HCT116 (cell line): ENCODE measurements around the gene NUP43. TPM values are rescaled to one million over a fixed set of nuclear protein-coding genes. Genes with fewer than 3 reads are reported as not detected.

Experiments used
- ATAC-seq: fragments of 200-7000 bp; cut with Tn5 transposase; 2 replicates; pipeline ENCODE4 v1.9.1; 2020; ENCODE audit warnings: mild to moderate bottlenecking, moderate library complexity
- BruUV-seq: library from RNA; stranded (reverse); fragments of 400-500 nt; replicated peaks from 2 replicates; lab custom pipeline; 2021; lab: Mats Ljungman, UMichigan
- CTCF ChIA-PET: fragments of 300-600 bp; sonication (Branson Sonifier 250); formaldehyde crosslinking; loops from one replicate; lab custom pipeline; 2021; ENCODE audit warnings: antibody characterized with exemption; lab: Charles Lee
- POLR2A ChIA-PET: fragments of 300-600, 350-600 bp; sonication (Branson Sonifier 250); formaldehyde crosslinking; loops from one replicate; lab custom pipeline; 2021; ENCODE audit warnings: antibody characterized with exemption; lab: Charles Lee
- RAD21 ChIA-PET, 2 experiments: fragments of 300-600 bp; sonication (Branson Sonifier 250); formaldehyde crosslinking; loops; one replicate each; lab custom pipeline; 2023; ENCODE audit warnings: low total read pairs in 2 of 2; ENCODE audit not compliant: uncharacterized antibody in 2 of 2, unreplicated experiment in 2 of 2, low non-redundant PET in 1 of 2; lab: Charles Lee
- DNase-seq: peaks from one replicate; pipeline ENCODE4 v3.0.0-alpha.2; 2010; ENCODE audit warnings: low read depth, low spot score
- H2AFZ ChIP-seq: fragments of 200-600 bp; shearing (Covaris generic), sonication (generic); 2 replicates; pipeline ENCODE4 v1.6.1; 2017; ENCODE audit warnings: low read depth, mixed run types, mixed read lengths, antibody characterized with exemption, low read length; ENCODE audit not compliant: poor library complexity, severe bottlenecking
- H3K27ac ChIP-seq: 2 replicates; pipeline ENCODE4 v1.5.1; 2012; ENCODE audit warnings: low read depth, low read length
- H3K27me3 ChIP-seq: fragments of 200-600 bp; sonication (generic); 2 replicates; pipeline ENCODE4 v1.6.1; 2016; ENCODE audit warnings: mixed run types, low read length, mixed read lengths; ENCODE audit not compliant: insufficient read depth
- H3K36me3 ChIP-seq, 2 experiments: fragments of 200-500 bp in 1 of 2; fragments of 200-600 bp in 1 of 2; sonication (Bioruptor generic) in 1 of 2; sonication (generic) in 1 of 2; 2 replicates each; pipeline versions ENCODE4 v1.5.1 to v1.6.1; 2014 to 2016; ENCODE audit warnings: low read length in 2 of 2, inconsistent platforms in 1 of 2, mixed read lengths in 1 of 2, mixed run types in 1 of 2; ENCODE audit not compliant: insufficient read depth in 2 of 2, control insufficient read depth in 1 of 2
- H3K4me1 ChIP-seq, 2 experiments: fragments of 200-600 bp in 1 of 2; sonication (generic) in 1 of 2; 2 replicates each; pipeline versions ENCODE4 v1.5.1 to v1.6.1; 2012 to 2017; ENCODE audit warnings: low read length in 2 of 2, inconsistent platforms in 1 of 2, mild to moderate bottlenecking in 1 of 2, mixed read lengths in 1 of 2, mixed run types in 1 of 2, moderate library complexity in 1 of 2; ENCODE audit not compliant: insufficient read depth in 2 of 2, control insufficient read depth in 1 of 2
- H3K4me2 ChIP-seq: fragments of 200-600 bp; sonication (generic); 2 replicates; pipeline ENCODE4 v1.6.1; 2017; ENCODE audit warnings: mixed run types, low read length, mixed read lengths
- H3K4me3 ChIP-seq, 2 experiments: fragments of 200-600 bp in 1 of 2; sonication (generic) in 1 of 2; replicated peaks in 1 of 2; 2 replicates each; pipeline ENCODE4 v1.5.1; 2011 to 2016; ENCODE audit warnings: low read length in 2 of 2, control low read depth in 1 of 2, low read depth in 1 of 2, mild to moderate bottlenecking in 1 of 2, mixed read lengths in 1 of 2, mixed run types in 1 of 2
- H3K79me2 ChIP-seq: fragments of 200-600 bp; sonication (generic); 2 replicates; pipeline ENCODE4 v1.6.1; 2017; ENCODE audit warnings: mild to moderate bottlenecking, mixed run types, low read length, moderate library complexity, mixed read lengths; ENCODE audit not compliant: insufficient read depth
- H3K9ac ChIP-seq: fragments of 200-600 bp; sonication (generic); 2 replicates; pipeline ENCODE4 v1.6.1; 2016; ENCODE audit warnings: low read length, mixed read lengths
- H3K9me2 ChIP-seq: fragments of 200-600 bp; sonication (generic), shearing (Covaris generic); 2 replicates; pipeline ENCODE4 v1.6.1; 2017; ENCODE audit warnings: mixed run types, mild to moderate bottlenecking, moderate library complexity; ENCODE audit not compliant: insufficient read depth
- H3K9me3 ChIP-seq, 2 experiments: fragments of 200-500 bp in 1 of 2; fragments of 200-600 bp in 1 of 2; sonication (Bioruptor generic) in 1 of 2; sonication (generic) in 1 of 2; 2 replicates each; pipeline ENCODE4 v1.6.1; 2014 to 2017; ENCODE audit warnings: low read length in 2 of 2, mixed read lengths in 2 of 2, inconsistent platforms in 1 of 2, low read depth in 1 of 2, mild to moderate bottlenecking in 1 of 2, mixed run types in 1 of 2, moderate library complexity in 1 of 2; ENCODE audit not compliant: control insufficient read depth in 1 of 2, insufficient read depth in 1 of 2
- H4K20me1 ChIP-seq: fragments of 200-600 bp; sonication (generic), shearing (Covaris generic); 2 replicates; pipeline ENCODE4 v1.6.1; 2017; ENCODE audit warnings: mixed run types, mild to moderate bottlenecking, moderate library complexity; ENCODE audit not compliant: insufficient read depth
- CEBPB ChIP-seq: IDR thresholded peaks from 2 replicates; pipeline ENCODE4 v1.6.1; 2012; ENCODE audit warnings: low read depth
- EGR1 ChIP-seq: IDR thresholded peaks from 2 replicates; pipeline ENCODE4 v1.6.1; 2012; ENCODE audit warnings: low read depth
- EZH2 ChIP-seq: fragments of 200-600 bp; sonication (generic); IDR thresholded peaks from 2 replicates; pipeline ENCODE4 v1.6.1; 2017; ENCODE audit warnings: antibody characterized with exemption, mixed run types
- FOSL1 ChIP-seq: IDR thresholded peaks from 2 replicates; pipeline ENCODE4 v1.6.1; 2012; ENCODE audit warnings: low read depth
- JUND ChIP-seq: IDR thresholded peaks from 2 replicates; pipeline ENCODE4 v1.6.1; 2012
- POLR2A ChIP-seq: IDR thresholded peaks from 2 replicates; pipeline ENCODE4 v1.7.0; 2011; ENCODE audit warnings: borderline replicate concordance; ENCODE audit not compliant: insufficient read depth, insufficient read length; ENCODE audit errors: extremely low read depth
- POLR2AphosphoS5 ChIP-seq: IDR thresholded peaks from 2 replicates; pipeline ENCODE4 v1.6.1; 2011; ENCODE audit warnings: mild to moderate bottlenecking, low read depth, low read length, moderate library complexity
- SIN3A ChIP-seq: IDR thresholded peaks from 2 replicates; pipeline ENCODE4 v1.6.1; 2012; ENCODE audit warnings: low read depth
- SP1 ChIP-seq: IDR thresholded peaks from 2 replicates; pipeline ENCODE4 v1.6.1; 2012; ENCODE audit warnings: low read depth
- TCF7L2 ChIP-seq: IDR thresholded peaks from 2 replicates; pipeline ENCODE4 v1.7.0; 2011; ENCODE audit warnings: borderline replicate concordance, inconsistent platforms; ENCODE audit not compliant: insufficient read depth, insufficient read length; ENCODE audit errors: extremely low read depth
- ZFX ChIP-seq: fragments of 450-650 bp; IDR thresholded peaks from 2 replicates; pipeline ENCODE4 v1.6.1; 2017
- ZNF274 ChIP-seq: fragments of 200-500 bp; sonication (Bioruptor generic); IDR thresholded peaks from 2 replicates; pipeline ENCODE4 v1.6.1; 2014; ENCODE audit warnings: mild to moderate bottlenecking, low read depth, low read length, inconsistent platforms
- intact Hi-C: fragments of 100-400 bp; cut with micrococcal nuclease; formaldehyde crosslinking; loops from 2 replicates; pipeline ENCODE4 v1.10.0; 2022
- total RNA-seq: library from RNA; stranded (reverse); gene quantifications from one replicate; pipeline ENCODE4 v1.2.1, GENCODE V29; 2021; ENCODE audit not compliant: unreplicated experiment
- TF ChIP-seq, protein P1 (sequence below), 3 experiments: fragments of 200-600 bp in 1 of 3; sonication (generic) in 1 of 3; IDR thresholded peaks in 2 of 3; conservative IDR thresholded peaks in 1 of 3; 2 replicates each; pipeline ENCODE4 v1.5.1; 2012 to 2017; ENCODE audit warnings: low read depth in 2 of 3, low read length in 2 of 3, antibody characterized with exemption in 1 of 3, borderline replicate concordance in 1 of 3, control low read depth in 1 of 3, mild to moderate bottlenecking in 1 of 3, mixed read lengths in 1 of 3, mixed run types in 1 of 3, moderate library complexity in 1 of 3; ENCODE audit not compliant: insufficient read depth in 1 of 3
- TF ChIP-seq, protein P2 (sequence below): IDR thresholded peaks from 2 replicates; pipeline ENCODE4 v1.6.1; 2012
- TF ChIP-seq, protein P3 (sequence below): IDR thresholded peaks from 2 replicates; pipeline ENCODE4 v1.6.1; 2011; ENCODE audit warnings: mild to moderate bottlenecking, low read length, moderate library complexity; ENCODE audit not compliant: insufficient replicate concordance; ENCODE audit errors: extremely low read depth

The NUP43 gene
- total RNA-seq, 1 experiment from 2014 or later = 51.0 TPM

DNA sequence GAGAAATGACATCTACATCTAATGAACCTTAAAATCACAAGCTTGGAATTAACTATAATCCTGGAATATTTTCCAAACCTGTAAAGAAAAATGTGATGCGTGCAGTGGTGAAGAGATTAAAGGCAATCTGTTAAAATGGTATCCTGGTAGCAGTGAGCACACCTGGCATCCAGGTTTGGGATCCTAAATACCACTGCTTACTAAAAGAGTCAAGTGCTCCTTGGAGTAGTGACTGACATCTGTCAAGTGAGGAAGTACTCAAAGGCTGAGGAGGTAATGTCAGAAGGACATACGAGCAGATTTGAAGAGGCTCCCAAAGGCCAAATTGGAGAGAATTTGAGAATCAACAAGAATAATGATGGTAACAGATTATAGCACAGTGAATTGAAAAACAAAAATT lies 36.0 kb upstream of the NUP43 start:
- Histone ChIP-seq H3K9ac (no peak overlapping the region), H3K27me3 (no peaks in the 10 kb centered on the region), H3K9me2 (no peaks in the 10 kb centered on the region), H3K79me2 (peaks cover 13% of the 10 kb centered on the region; the same call in 1 of the 2 replicates), H3K4me3 (no peak overlapping the region), H3K9me3 (no peaks in the 10 kb centered on the region), H4K20me1 (no peaks in the 10 kb centered on the region), H2AFZ (no peak overlapping the region), H3K27ac (no peak overlapping the region), H3K4me1 (no peaks in the 10 kb centered on the region), H3K4me2 (no peak overlapping the region), H3K36me3 (peaks cover 3 to 5% of the 10 kb centered on the region in 2 experiments; a peak in 2 of 4 replicates)
- ChIA-PET CTCF (no interaction called here), POLR2A (no interaction called here), RAD21 (no interaction called here)
- TF ChIP-seq FOSL1 (no peak), SP1 (no peak), EGR1 (no peak), CEBPB (no peak), JUND (no peak), TCF7L2 (no peak), SIN3A (no peak), ZFX (no peak), POLR2AphosphoS5 (no peak), EZH2 (no peak), POLR2A (no peak), ZNF274 (no peak)
- TF ChIP-seq, protein P1, sequence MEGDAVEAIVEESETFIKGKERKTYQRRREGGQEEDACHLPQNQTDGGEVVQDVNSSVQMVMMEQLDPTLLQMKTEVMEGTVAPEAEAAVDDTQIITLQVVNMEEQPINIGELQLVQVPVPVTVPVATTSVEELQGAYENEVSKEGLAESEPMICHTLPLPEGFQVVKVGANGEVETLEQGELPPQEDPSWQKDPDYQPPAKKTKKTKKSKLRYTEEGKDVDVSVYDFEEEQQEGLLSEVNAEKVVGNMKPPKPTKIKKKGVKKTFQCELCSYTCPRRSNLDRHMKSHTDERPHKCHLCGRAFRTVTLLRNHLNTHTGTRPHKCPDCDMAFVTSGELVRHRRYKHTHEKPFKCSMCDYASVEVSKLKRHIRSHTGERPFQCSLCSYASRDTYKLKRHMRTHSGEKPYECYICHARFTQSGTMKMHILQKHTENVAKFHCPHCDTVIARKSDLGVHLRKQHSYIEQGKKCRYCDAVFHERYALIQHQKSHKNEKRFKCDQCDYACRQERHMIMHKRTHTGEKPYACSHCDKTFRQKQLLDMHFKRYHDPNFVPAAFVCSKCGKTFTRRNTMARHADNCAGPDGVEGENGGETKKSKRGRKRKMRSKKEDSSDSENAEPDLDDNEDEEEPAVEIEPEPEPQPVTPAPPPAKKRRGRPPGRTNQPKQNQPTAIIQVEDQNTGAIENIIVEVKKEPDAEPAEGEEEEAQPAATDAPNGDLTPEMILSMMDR (IDR thresholded peaks at IDR 0.05 in 2 of 3, conservative IDR thresholded peaks at IDR 0.05 in 1 of 3; ENCODE audit: borderline replicate concordance in 1 of 3, insufficient read depth in 1 of 3, low read depth in 2 of 3, low read length in 2 of 3) = no peak
- TF ChIP-seq, protein P2, sequence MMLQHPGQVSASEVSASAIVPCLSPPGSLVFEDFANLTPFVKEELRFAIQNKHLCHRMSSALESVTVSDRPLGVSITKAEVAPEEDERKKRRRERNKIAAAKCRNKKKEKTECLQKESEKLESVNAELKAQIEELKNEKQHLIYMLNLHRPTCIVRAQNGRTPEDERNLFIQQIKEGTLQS = no peak
- TF ChIP-seq, protein P3, sequence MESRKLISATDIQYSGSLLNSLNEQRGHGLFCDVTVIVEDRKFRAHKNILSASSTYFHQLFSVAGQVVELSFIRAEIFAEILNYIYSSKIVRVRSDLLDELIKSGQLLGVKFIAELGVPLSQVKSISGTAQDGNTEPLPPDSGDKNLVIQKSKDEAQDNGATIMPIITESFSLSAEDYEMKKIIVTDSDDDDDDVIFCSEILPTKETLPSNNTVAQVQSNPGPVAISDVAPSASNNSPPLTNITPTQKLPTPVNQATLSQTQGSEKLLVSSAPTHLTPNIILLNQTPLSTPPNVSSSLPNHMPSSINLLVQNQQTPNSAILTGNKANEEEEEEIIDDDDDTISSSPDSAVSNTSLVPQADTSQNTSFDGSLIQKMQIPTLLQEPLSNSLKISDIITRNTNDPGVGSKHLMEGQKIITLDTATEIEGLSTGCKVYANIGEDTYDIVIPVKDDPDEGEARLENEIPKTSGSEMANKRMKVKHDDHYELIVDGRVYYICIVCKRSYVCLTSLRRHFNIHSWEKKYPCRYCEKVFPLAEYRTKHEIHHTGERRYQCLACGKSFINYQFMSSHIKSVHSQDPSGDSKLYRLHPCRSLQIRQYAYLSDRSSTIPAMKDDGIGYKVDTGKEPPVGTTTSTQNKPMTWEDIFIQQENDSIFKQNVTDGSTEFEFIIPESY = no peak
- intact Hi-C loops = no loop called here
- ATAC-seq (no peak), DNase-seq (no peak)
- no TSS peak for BruUV-seq
